Chondrocyte (in vitro differentiated cells): ENCODE measurements around the gene SP3. TPM values are rescaled to one million over a fixed set of nuclear protein-coding genes. Genes with fewer than 3 reads are reported as not detected.

Experiments
- DNase-seq: peaks from one replicate; pipeline ENCODE4 v3.0.0; 2021; ENCODE audit warnings: mixed read lengths, low spot score
- H3K27ac Mint-ChIP-seq: one replicate; pipeline ENCODE4 v1.8.0; 2021; ENCODE audit warnings: mild to moderate bottlenecking, moderate library complexity, mixed read lengths; ENCODE audit not compliant: unreplicated experiment
- H3K27me3 Mint-ChIP-seq: 2 replicates; pipeline ENCODE4 v1.8.0; 2021; ENCODE audit warnings: low read depth, mixed read lengths
- H3K36me3 Mint-ChIP-seq: 2 replicates; pipeline ENCODE4 v1.8.0; 2021; ENCODE audit warnings: low read depth, mixed read lengths
- H3K4me1 Mint-ChIP-seq: 2 replicates; pipeline ENCODE4 v1.8.0; 2021; ENCODE audit warnings: low read depth, mild to moderate bottlenecking, mixed read lengths
- H3K4me3 Mint-ChIP-seq: one replicate; pipeline ENCODE4 v1.8.0; 2021; ENCODE audit warnings: mild to moderate bottlenecking, moderate library complexity, mixed read lengths; ENCODE audit not compliant: unreplicated experiment
- H3K9me3 Mint-ChIP-seq: 2 replicates; pipeline ENCODE4 v1.8.0; 2021; ENCODE audit warnings: low read depth, mixed read lengths
- CTCF ChIP-seq: fragments of 200-600 bp; sonication (generic); IDR thresholded peaks from 2 replicates; pipeline ENCODE4 v1.5.0; 2021; ENCODE audit warnings: antibody characterized with exemption, mild to moderate bottlenecking, moderate library complexity
- total RNA-seq: library from RNA; stranded (reverse); gene quantifications from 3 replicates; pipeline ENCODE4 v1.2.1, GENCODE V29; 2021

SP3 gene
- total RNA-seq, 1 donor from 2014 or later: 59.4 TPM

DNA sequence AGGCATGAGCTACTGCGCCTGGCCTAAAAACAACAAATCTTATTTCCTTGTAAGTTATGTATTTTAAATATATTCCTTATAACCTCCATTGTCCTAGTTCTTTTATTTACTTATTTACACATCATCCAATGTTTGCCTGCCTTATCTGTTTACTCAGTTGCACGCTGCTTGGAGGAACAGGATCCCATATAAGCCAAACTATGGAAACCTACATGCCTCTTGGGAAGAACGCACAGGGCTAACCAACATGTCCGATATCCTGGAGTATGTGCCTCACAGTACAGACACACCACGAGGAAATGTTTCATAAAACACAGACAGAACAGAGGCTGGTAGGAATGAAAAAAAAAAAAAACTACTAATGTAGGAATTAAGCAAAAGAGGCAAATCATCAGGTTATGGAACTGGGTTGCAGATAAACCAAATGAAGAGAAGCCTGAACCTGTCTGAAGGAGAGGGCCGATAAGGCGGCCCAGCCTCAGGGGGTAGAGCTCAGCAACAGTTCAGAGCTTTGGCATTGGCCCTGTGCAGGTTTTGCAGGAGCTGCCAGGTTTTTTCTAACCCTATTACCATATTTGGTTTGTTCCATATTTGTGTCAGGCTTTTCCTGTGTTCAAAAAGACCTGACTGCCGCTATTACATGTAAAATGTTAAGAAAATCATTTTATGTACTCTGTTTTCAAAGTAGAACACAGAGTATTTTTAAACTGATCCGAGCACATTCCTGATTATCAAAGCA is 19.9 kb upstream of the SP3 start:
- no peak for TF ChIP-seq CTCF
- Mint-ChIP-seq H3K4me1 (peaks cover 42% of the 10 kb centered on the region), H3K36me3 (no peaks in the 10 kb centered on the region), H3K9me3 (no peaks in the 10 kb centered on the region), H3K4me3 (no peak overlapping the region), H3K27me3 (no peaks in the 10 kb centered on the region), H3K27ac (peak overlapping the region; percentile 59)
- no peak for DNase-seq

GRCh38 chr2:173983391-173983871 is 18.3 kb upstream of the SP3 start:
- no peak overlapping the region for H3K4me3 Mint-ChIP-seq
- no peaks in the 10 kb centered on the region for H3K27me3 Mint-ChIP-seq
- no peak for TF ChIP-seq CTCF
- peak overlapping the region; percentile 80 for H3K27ac Mint-ChIP-seq
- H3K36me3 Mint-ChIP-seq: no peaks in the 10 kb centered on the region
- peaks cover 34% of the 10 kb centered on the region for H3K4me1 Mint-ChIP-seq
- DNase-seq: no peak
- no peaks in the 10 kb centered on the region for H3K9me3 Mint-ChIP-seq

- Mint-ChIP-seq H3K9me3 (no peaks in the 10 kb centered on the region), H3K27me3 (no peaks in the 10 kb centered on the region), H3K4me3 (no peak overlapping the region), H3K4me1 (peaks cover 34% of the 10 kb centered on the region), H3K36me3 (no peaks in the 10 kb centered on the region), H3K27ac (peak overlapping the region; percentile 80)
- TF ChIP-seq CTCF: no peak
- no peak for DNase-seq
These were observed 17.7 kb upstream of the SP3 start for GRCh38 chr2:173982918-173983317.

DNA sequence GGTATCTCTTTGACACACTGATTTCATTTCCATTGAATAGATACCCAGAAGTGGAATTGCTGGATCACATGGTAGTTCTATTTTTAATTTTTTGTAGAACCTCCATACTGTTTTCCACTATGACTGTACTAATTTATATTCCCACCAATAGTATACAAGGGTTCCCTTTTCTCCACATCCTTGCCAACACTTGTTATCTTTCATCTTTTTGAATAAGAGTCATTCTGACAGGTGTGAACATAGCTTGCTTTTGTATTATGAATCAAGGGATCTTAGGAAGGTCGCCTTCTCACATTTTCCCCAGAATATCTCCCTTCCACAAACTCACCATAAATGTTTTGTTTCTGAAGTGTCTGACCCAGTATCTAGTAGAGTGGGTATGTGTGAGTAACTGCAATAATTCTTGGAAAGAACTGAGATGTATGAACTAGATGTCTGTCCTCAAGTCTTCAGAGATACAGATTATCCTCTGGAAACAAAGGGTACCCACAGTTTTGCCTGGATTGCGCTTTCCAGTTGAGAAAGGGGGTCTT is 17.1 kb upstream of the SP3 start:
- Mint-ChIP-seq H3K36me3 (no peaks in the 10 kb centered on the region), H3K27ac (peak overlapping the region; percentile 0), H3K27me3 (no peaks in the 10 kb centered on the region), H3K9me3 (no peaks in the 10 kb centered on the region), H3K4me3 (no peak overlapping the region), H3K4me1 (peaks cover 34% of the 10 kb centered on the region)
- TF ChIP-seq CTCF: no peak
- no peak for DNase-seq

- H3K9me3 Mint-ChIP-seq: no peaks in the 10 kb centered on the region
- H3K36me3 Mint-ChIP-seq: no peaks in the 10 kb centered on the region
- no peak for DNase-seq
- H3K4me1 Mint-ChIP-seq: peaks cover 34% of the 10 kb centered on the region
- H3K27me3 Mint-ChIP-seq: no peaks in the 10 kb centered on the region
- no peak for TF ChIP-seq CTCF
- H3K4me3 Mint-ChIP-seq: no peak overlapping the region
- H3K27ac Mint-ChIP-seq: no peak overlapping the region
These were observed 16.3 kb upstream of the SP3 start for GRCh38 chr2:173981520-173981919.
